ENCODE results near the gene AGAP3. TPM values are rescaled to one million over a fixed set of nuclear protein-coding genes. Genes with fewer than 3 reads are reported as not detected.

Gene AGAP3
- polyA plus RNA-seq, 1 donor (not counting 4 experiments of a cell fraction or from before 2014, with no cell fraction given) = 64.3 TPM

GRCh38 chr7:151179946-151180345 lies 93.7 kb downstream of the AGAP3 start:
- Histone ChIP-seq H3K79me2 (ENCODE audit: control insufficient read depth, insufficient read depth, low read length) (no peaks in the 10 kb centered on the region), H4K20me1 (ENCODE audit: control insufficient read depth, extremely low read depth, insufficient read depth, low read length) (no peaks in the 10 kb centered on the region), H3K9me3 (ENCODE audit: control insufficient read depth, low read depth, low read length) (no peaks in the 10 kb centered on the region), H3K4me1 (ENCODE audit: control insufficient read depth, extremely low read depth, insufficient read depth, low read length) (no peaks in the 10 kb centered on the region), H3K4me3 (ENCODE audit: control insufficient read depth in 2 of 3, extremely low read depth in 1 of 3, insufficient read depth in 2 of 3, low read depth in 1 of 3, low read length in 3 of 3) (no peak overlapping the region), H3K36me3 (ENCODE audit: control insufficient read depth in 2 of 2, extremely low read depth in 1 of 2, insufficient read depth in 2 of 2, low read length in 2 of 2) (no peaks in the 10 kb centered on the region), H2AFZ (ENCODE audit: control insufficient read depth, low read length) (no peak overlapping the region), H3K9me1 (ENCODE audit: control insufficient read depth, extremely low read depth, insufficient read depth, low read length) (no peaks in the 10 kb centered on the region), H3K4me2 (ENCODE audit: control insufficient read depth, extremely low read depth, insufficient read depth, low read depth, low read length) (no peak overlapping the region), H3K27ac (ENCODE audit: control insufficient read depth, insufficient read depth, low read length) (no peak overlapping the region), H3K27me3 (ENCODE audit: control insufficient read depth, extremely low read depth, insufficient read depth, low read length) (peaks cover 19% of the 10 kb centered on the region), H3K9ac (ENCODE audit: control insufficient read depth, extremely low read depth, insufficient read depth, low read length) (no peak overlapping the region)
- dilution Hi-C loops (cut with MboI; ENCODE audit: extremely low pct_ligation_motif_present, low sequenced_read_pairs) = no loop called here
- FAIRE-seq (no peak), DNase-seq (ENCODE audit: low read depth, low spot score) (no peak)
- TF ChIP-seq, protein P1, sequence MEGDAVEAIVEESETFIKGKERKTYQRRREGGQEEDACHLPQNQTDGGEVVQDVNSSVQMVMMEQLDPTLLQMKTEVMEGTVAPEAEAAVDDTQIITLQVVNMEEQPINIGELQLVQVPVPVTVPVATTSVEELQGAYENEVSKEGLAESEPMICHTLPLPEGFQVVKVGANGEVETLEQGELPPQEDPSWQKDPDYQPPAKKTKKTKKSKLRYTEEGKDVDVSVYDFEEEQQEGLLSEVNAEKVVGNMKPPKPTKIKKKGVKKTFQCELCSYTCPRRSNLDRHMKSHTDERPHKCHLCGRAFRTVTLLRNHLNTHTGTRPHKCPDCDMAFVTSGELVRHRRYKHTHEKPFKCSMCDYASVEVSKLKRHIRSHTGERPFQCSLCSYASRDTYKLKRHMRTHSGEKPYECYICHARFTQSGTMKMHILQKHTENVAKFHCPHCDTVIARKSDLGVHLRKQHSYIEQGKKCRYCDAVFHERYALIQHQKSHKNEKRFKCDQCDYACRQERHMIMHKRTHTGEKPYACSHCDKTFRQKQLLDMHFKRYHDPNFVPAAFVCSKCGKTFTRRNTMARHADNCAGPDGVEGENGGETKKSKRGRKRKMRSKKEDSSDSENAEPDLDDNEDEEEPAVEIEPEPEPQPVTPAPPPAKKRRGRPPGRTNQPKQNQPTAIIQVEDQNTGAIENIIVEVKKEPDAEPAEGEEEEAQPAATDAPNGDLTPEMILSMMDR (optimal IDR thresholded peaks at IDR 0.05 in 1 of 3, IDR thresholded peaks at IDR 0.05 in 1 of 3, conservative IDR thresholded peaks at IDR 0.05 in 1 of 3; ENCODE audit: extremely low read depth in 1 of 3, insufficient read depth in 2 of 3, low read length in 3 of 3) = no peak
- TF ChIP-seq EZH2 (IDR thresholded peaks at IDR 0.05; ENCODE audit: low read length) = no peak

DNA sequence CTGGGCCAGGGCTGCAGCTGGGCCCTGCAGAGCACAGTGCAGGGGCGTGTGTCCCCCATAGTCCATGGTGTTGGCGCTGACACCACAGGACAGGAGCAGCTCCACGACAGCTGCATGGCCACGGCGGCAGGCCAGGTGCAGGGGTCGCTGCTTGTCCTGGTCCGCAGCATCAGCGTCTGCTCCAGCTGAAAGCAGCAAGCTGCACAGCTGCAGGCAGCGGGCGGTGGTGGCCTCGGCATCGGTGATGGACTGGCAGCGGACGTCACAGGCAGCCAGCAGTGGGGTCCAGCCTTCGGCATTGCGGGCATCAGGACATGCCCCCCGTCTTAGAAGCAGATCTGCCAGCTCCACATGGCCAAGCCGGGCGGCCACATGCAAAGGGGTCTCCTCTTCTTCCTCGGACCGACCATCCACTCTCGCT lies 94.7 kb downstream of the AGAP3 start:
- H3K4me3 ChIP-seq (ENCODE audit: control insufficient read depth in 2 of 3, extremely low read depth in 1 of 3, insufficient read depth in 2 of 3, low read depth in 1 of 3, low read length in 3 of 3) = no peak overlapping the region
- dilution Hi-C loops (cut with MboI; ENCODE audit: extremely low pct_ligation_motif_present, low sequenced_read_pairs) = no loop called here
- TF ChIP-seq EZH2 (IDR thresholded peaks at IDR 0.05; ENCODE audit: low read length) = no peak
- TF ChIP-seq, protein P1 (optimal IDR thresholded peaks at IDR 0.05 in 1 of 3, IDR thresholded peaks at IDR 0.05 in 1 of 3, conservative IDR thresholded peaks at IDR 0.05 in 1 of 3; ENCODE audit: extremely low read depth in 1 of 3, insufficient read depth in 2 of 3, low read length in 3 of 3) = no peak

More for the DNA sequence above, 94.7 kb downstream of the AGAP3 start:
- no peak overlapping the region for H3K4me2 ChIP-seq (ENCODE audit: control insufficient read depth, extremely low read depth, insufficient read depth, low read depth, low read length)
- H3K27me3 ChIP-seq (ENCODE audit: control insufficient read depth, extremely low read depth, insufficient read depth, low read length) = peaks cover 8% of the 10 kb centered on the region
- H3K9ac ChIP-seq (ENCODE audit: control insufficient read depth, extremely low read depth, insufficient read depth, low read length) = no peak overlapping the region
- H3K36me3 ChIP-seq (ENCODE audit: control insufficient read depth in 2 of 2, extremely low read depth in 1 of 2, insufficient read depth in 2 of 2, low read length in 2 of 2) = no peaks in the 10 kb centered on the region
- no peaks in the 10 kb centered on the region for H4K20me1 ChIP-seq (ENCODE audit: control insufficient read depth, extremely low read depth, insufficient read depth, low read length)
- no peaks in the 10 kb centered on the region for H3K9me1 ChIP-seq (ENCODE audit: control insufficient read depth, extremely low read depth, insufficient read depth, low read length)
- no peak overlapping the region for H2AFZ ChIP-seq (ENCODE audit: control insufficient read depth, low read length)
- no peaks in the 10 kb centered on the region for H3K4me1 ChIP-seq (ENCODE audit: control insufficient read depth, extremely low read depth, insufficient read depth, low read length)
- H3K27ac ChIP-seq (ENCODE audit: control insufficient read depth, insufficient read depth, low read length) = no peak overlapping the region
- DNase-seq (ENCODE audit: low read depth, low spot score) (no peak), FAIRE-seq (no peak)
- no peaks in the 10 kb centered on the region for H3K9me3 ChIP-seq (ENCODE audit: control insufficient read depth, low read depth, low read length)
- H3K79me2 ChIP-seq (ENCODE audit: control insufficient read depth, insufficient read depth, low read length) = no peaks in the 10 kb centered on the region
